Testis (tissue), 2 donors: ENCODE measurements around the gene RTF1.

Experiments used
- CTCF ChIP-seq, 3 experiments: fragments of 450-650 bp in 2 of 3; fragments of 200-600 bp in 1 of 3; sonication (generic) in 1 of 3; IDR thresholded peaks; one replicate each; pipeline ENCODE4 v1.5.1; 2016 to 2019; ENCODE audit warnings: antibody characterized with exemption in 3 of 3, mild to moderate bottlenecking in 2 of 3, moderate library complexity in 1 of 3
- POLR2A ChIP-seq: fragments of 450-650 bp; IDR thresholded peaks from one replicate; pipeline ENCODE4 v1.6.1; 2017; ENCODE audit warnings: antibody characterized with exemption, mild to moderate bottlenecking, moderate library complexity

GRCh38 chr15:41423979-41424659 is 7.2 kb downstream of the RTF1 start:
- no peak for TF ChIP-seq CTCF (IDR thresholded peaks at IDR 0.05)
- TF ChIP-seq POLR2A, result no peak
